Mucosa of gallbladder (tissue), 1 donor: ENCODE results near the gene RBMS1. TPM values are rescaled to one million over a fixed set of nuclear protein-coding genes. Genes with fewer than 3 reads are reported as not detected.
"Not testable (repeated sequence)": the region's sequence is repeated elsewhere in the genome, so short reads cannot be mapped to it uniquely, and the experiment has no call there.

ENCODE experiments used
- DNase-seq: peaks from one replicate; pipeline ENCODE4 v3.0.0-alpha.2; 2020; ENCODE audit warnings: low spot score
- total RNA-seq: library from RNA; stranded (reverse); gene quantifications from one replicate; pipeline ENCODE4 v1.2.1, GENCODE V29; 2021
- donor health status: DM: no; HTN: no; CAD: no.

The RBMS1 gene
- total RNA-seq, 1 donor from 2014 or later, result 36.2 TPM

- no peak for DNase-seq
These were observed 108.8 kb downstream of the RBMS1 start for GRCh38 chr2:160384791-160385190.

- no peak for DNase-seq
These were observed 112.1 kb downstream of the RBMS1 start for GRCh38 chr2:160381425-160381951.

- DNase-seq, result no peak
These were observed 113.0 kb downstream of the RBMS1 start for GRCh38 chr2:160380611-160381010.

- DNase-seq, result no peak
These were observed 113.5 kb downstream of the RBMS1 start for GRCh38 chr2:160380000-160380570.

- no peak for DNase-seq
These were observed 114.2 kb downstream of the RBMS1 start for GRCh38 chr2:160379399-160379798.

GRCh38 chr2:160377204-160377995 lies 116.2 kb downstream of the RBMS1 start:
- no peak for DNase-seq

- DNase-seq, result no peak
These were observed 117.0 kb downstream of the RBMS1 start for GRCh38 chr2:160376576-160376975.

- DNase-seq, result no peak
These were observed 117.7 kb downstream of the RBMS1 start for GRCh38 chr2:160375802-160376469.

GRCh38 chr2:160375037-160375436 lies 118.6 kb downstream of the RBMS1 start:
- DNase-seq, result no peak

- no peak for DNase-seq
These were observed 119.9 kb downstream of the RBMS1 start for GRCh38 chr2:160373666-160374065.

GRCh38 chr2:160373263-160373662 lies 120.3 kb downstream of the RBMS1 start:
- no peak for DNase-seq

GRCh38 chr2:160372585-160372984 lies 121.0 kb downstream of the RBMS1 start:
- no peak for DNase-seq

- DNase-seq, result no peak
These were observed 121.6 kb downstream of the RBMS1 start for GRCh38 chr2:160372010-160372356.

- DNase-seq, result no peak
These were observed 122.2 kb downstream of the RBMS1 start for GRCh38 chr2:160371251-160372009.

GRCh38 chr2:160368988-160369930 lies 124.3 kb downstream of the RBMS1 start:
- no peak for DNase-seq

GRCh38 chr2:160367887-160368286 lies 125.7 kb downstream of the RBMS1 start:
- no peak for DNase-seq

GRCh38 chr2:160367139-160367538 lies 126.5 kb downstream of the RBMS1 start:
- not testable (repeated sequence) for DNase-seq

GRCh38 chr2:160366474-160366873 lies 127.1 kb downstream of the RBMS1 start:
- DNase-seq, result no peak

- peak; percentile 30 for DNase-seq
These were observed 127.8 kb downstream of the RBMS1 start for GRCh38 chr2:160365716-160366367.

- DNase-seq, result no peak
These were observed 129.2 kb downstream of the RBMS1 start for GRCh38 chr2:160364364-160364763.
